Stimulated activated CD4-positive, alpha-beta T cell treated with anti-CD3 and anti-CD28 coated beads, Interleukin-1b, Interleukin-23, amount 100 ng/mL, for 24 hours (primary cell): ENCODE data around the gene TTLL11.
A peak's percentile ranks its signal among the peaks of the same experiment; 100 is the strongest.
"Not testable (repeated sequence)": the region's sequence is repeated elsewhere in the genome, so short reads cannot be mapped to it uniquely, and the experiment has no call there.

ENCODE experiments used
- DNase-seq, 4 experiments: peaks; one replicate each; pipeline ENCODE4 v3.0.0-alpha.2; 2020; ENCODE audit warnings: low read depth in 4 of 4, low spot score in 1 of 4

Gene TTLL11

DNA sequence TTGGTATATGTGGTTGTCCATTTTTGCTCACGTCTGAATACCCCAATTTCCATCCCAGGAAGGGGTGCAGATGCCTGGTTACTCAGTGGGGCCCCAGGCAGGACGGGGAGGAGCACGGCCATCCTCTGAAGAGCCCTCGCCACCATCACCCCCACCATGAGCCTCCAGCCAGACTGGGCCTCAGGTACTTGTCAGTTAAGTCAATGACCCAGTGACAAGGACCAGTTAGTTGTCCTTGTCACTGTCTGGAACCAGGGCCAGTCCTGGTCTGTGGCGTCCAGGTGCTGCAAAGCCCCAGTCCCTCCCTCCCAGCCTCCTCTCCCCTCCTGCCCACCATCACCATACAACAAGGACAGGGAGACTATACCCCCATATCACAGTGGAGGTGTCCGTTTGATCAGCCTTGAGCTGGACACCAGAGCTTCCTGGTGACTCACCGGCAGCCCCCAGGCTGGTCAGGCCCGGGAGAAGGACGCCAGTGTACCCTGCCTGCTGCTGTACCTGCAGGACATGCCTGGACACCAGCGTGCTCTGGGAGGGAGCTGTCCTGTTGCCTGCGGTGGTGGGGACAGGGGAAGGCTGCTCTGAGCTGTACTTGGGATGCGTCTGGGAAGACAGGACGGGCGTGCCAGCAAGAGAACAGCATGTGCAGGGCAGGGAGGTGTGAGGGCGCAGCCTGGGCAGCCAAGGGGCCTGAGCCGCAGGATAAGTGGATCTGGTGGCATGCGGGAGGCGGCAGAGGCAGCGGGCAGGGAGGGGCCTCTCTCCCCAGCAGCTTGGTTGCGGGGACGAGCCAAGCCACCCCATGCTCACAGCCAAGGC is 32.6 kb upstream of the TTLL11 start:
- no peak for DNase-seq

DNA sequence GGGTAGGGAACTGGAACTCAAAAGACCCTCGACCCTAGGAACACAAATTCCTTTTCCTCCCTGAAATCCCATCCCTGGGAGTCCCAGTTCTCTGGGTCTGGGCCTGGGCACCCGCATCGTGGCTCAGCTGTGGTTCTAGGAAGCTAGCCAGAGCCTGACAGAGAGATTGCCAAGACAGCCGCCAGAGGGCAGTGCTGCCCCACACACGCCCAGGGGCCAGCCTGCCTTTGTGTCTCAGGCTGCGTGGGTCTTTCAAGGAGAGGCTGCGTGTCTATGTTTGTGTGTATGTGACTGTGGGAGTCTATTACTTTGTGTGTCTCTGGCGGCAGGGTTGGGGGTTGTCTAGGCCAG is 32.0 kb upstream of the TTLL11 start:
- peak; percentile 56 to 65 (median 62) for DNase-seq

DNA sequence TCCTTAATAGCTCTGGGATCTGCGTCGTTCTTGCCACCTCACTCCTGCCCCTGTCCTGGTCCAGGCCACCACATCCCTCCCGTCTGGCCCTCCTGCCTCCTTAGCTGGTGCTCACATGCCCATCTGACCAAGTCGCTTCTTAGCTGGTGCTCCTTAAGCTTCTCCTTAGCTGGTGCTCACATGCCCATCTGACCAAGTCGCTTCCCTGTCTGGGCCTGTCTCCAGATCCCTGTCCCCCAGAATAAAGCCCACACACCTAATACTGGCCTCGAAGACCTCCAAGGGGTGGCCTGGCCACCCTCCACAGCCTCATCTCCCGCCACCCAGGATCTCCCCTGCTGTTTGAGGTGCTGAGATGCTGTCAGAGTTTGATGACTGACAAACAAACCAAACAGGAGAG is 31.4 kb upstream of the TTLL11 start:
- DNase-seq, result no peak

DNA sequence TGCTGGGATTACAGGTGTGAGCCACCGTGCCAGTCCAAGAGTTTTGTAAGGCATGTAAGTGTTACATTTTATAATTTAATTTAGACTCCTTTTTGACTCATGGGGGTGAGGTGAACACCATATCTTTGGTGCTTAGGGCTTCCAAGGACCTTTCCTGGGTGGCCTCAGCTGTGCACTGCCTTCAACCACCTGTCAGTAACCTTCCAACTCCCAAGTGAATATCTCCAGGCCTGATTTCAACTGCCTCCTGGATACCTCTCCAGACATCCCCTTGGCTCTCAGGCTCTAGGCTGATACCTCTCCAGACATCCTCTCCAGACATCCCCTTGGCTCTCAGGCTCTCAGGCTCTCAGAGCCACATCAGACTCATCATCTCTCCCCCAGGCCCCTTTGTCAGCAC is 30.9 kb upstream of the TTLL11 start:
- no peak for DNase-seq

DNA sequence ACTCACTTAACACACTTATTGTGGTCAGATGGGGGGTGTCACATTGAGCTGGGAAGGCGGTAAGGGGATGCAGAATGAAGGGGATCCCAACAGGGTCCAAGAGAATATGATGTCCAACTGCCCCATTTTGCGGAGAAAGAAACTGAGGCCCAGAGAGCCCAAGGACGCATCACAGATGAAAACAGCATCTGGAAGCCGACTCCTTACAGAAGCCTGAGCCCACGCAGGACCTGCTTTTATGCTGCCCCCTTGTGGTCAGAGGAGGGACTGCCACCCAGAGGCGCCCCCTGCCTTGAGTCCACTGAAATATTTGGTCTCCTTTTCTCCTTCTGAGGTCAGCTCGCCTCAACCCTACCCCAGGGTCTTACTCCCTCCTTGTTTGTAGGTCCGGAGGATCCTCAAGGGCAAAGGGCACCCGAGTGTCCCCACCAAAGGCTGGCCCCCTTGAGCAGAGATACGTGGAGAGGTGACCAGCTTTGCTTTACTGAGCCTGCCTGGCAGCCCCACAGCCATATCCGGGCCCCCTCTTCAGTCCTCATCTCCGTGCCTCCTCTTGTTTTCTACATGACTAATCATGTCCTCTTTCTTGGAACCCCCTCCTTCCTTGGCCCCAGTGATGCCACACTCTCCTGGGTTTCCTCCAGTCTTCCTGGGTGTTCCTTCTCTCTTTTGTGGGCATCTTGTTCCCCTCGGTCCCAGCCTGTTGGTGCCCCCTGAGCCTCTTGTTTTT is 30.0 kb upstream of the TTLL11 start:
- DNase-seq, result peak; percentile 54 to 66 (median 60)

DNA sequence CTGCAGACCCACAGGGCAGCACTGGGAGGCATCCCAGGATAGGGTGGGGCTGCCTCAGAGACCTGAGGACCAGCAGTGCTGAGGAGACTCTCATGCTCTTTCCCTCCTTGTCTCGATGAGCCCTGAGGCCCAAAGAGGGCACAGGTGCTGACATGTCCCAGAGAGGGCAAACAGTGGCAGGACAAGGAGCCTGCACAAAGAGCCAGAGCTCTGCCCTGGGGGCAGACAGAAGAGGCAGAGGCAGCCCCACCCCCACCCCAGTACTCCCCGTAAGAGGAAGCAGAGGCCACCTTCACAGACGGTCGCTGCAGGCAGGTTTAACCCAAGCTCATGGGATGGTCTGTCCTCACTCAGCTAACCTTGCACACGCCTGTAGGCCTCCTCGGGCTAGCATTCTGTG is 29.4 kb upstream of the TTLL11 start:
- no peak for DNase-seq

DNA sequence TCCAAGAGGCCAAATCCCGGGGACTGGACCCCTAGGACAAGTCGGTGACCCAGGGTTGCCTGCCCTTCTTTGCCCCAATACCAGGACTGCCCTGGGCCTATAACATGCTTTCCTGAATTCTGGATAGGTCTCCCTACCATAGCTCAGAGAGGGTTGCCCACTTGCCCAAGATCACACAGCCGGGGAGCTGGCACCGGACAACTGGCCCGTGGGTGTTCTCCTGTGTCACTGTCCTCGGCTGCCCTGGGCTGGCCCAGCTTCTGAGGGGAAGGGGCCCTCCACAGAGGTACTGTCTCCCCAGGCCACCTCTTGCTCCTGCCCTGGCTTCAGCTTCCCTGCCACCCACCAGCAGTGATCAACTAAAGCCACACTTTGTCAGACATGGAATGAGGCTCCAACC is 28.8 kb upstream of the TTLL11 start:
- DNase-seq, result no peak

DNA sequence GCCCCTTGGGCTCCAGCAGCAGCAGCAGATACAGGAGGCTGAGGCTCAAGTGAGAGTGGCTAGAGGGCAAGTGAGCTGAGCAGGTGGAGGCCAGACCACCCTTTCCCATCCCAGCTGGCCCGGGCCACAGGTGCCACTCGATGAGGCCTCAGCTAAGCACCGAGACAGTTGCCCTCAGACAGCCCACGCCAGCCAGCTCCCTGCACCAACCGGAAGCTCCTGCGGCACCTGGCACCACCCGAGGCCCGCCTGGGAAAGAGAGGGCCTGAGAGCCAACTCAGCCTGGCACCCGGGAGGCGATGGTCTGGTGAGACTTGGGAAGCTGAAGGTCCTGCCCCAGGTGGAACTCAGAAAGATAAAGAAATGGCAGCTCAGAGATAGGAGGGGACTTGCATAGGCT is 28.3 kb upstream of the TTLL11 start:
- DNase-seq, result no peak

DNA sequence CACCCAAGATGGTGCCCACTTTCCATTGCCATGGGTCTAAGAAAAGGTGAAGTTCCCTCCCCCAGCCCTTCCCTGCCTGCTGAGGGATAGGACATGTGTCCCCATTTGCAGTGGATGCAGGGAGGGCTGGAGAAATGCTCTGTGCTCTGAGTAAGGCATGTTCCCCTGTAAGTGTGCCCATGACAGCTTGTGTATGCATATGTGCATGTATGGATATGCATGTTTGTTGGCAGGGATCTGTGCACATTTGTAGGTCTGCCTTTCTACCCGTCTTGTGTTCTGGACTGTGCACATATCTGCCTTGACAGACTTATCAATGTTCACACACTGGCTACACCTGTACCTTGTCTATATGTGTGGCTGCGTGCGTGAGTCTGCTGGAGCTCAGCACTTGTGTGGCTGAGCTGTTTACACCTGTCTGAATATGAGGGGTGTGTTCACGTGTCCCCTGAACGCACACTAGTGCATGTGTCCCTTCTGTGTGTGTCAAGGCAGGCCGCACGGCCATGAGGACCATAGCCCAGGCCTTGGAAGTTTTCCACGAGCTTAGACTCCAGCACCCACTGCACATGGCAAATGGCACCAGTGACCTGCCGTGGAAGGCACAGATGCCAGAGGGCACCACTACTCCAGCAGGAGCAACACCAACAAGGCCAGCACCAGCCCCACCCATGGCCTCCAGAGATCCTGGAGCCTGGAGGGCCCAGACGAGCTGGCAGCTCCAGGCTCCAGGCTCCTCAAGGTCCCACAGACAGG is 27.4 kb upstream of the TTLL11 start:
- no peak for DNase-seq

DNA sequence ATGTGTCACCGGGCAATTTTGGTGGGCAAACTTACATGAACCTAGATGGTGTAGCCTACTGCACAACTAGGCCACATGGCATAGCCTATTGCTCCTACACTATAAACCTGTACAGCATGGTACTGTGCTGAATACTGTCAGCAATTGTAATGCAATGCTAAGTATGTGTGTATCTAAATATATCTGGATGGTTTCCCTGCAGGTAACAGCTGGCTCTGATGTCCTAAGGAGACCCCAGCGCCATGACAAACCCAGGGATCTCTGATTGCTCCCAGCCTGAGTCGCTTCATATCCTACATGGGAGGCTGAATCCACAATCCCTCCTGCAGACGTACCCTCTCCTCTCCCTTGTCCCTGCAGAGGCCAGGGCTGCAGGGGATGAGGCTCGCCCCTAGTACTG is 26.6 kb upstream of the TTLL11 start:
- DNase-seq, result no peak

DNA sequence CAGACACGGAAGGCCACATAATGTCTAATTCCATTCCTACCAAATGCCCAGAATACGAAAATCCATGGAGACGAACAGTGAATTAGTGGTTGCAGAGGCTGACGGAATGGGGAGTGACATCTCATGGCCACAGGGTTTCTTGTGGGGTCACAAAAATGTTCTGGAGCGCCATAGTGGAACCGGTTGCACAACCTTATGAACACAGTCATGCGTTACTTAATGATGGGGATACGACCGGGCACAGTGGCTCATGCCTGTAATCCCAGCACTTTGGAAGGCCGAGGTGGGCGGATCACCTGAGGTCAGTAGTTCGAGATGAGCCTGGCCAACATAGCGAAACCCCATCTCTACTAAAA is 26.0 kb upstream of the TTLL11 start:
- DNase-seq, result no peak

DNA sequence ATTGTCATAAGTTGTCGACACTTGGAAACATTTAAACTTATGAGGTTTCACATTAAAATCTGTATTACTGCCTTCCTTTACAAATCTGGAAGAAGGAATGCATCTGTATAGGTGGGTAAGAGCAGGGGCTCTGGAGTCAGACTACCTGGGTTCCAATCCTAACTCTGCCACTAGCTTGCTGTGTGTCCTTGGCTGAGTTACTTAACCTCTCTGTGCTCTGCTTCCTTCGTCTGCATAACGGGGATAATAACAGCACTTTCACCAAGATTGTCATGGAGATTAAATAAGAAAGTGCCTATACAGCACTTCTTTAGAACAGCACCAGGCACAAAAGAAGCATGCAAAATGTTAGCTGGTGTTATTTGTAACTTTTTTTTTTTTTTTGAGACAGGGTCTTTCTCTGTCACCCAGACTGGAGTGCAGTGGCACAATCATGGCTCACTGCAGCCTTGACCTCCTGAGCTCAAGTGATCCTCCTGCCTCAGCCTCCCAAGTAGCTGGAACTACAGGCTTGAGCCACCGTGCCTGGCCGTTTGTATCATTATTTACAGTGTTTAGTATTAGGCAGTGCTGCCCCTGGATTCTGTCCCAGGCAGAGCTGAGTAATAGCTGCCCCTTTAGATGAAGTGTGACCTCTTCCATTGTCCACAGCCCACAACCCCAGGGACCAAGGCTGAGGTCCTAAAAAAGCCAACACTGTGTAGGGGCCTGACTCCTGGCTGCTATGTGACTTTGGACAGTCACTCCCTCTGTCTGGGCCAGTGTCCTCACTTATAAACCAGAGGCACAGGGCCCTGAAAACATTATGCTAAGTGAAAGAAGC is 25.4 kb upstream of the TTLL11 start:
- DNase-seq, result no peak

DNA sequence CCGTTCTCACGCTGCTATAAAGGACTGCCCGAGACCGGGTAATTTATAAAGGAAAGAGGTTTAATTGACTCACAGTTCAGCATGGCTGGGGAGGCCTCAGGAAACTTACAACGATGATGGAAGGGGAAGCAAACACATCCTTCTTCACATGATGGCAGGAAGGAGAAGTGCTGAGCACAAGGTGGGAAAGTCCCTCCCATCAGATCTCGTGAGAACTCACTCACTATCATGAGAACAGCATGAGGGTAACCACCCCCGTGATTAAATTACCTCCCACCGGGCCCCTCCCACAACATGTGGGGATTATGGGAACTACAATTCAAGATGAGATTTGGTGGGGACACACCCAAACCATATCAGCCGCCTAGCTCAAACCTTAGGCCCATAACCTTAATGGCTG is 24.1 kb upstream of the TTLL11 start:
- DNase-seq, result not testable (repeated sequence)

DNA sequence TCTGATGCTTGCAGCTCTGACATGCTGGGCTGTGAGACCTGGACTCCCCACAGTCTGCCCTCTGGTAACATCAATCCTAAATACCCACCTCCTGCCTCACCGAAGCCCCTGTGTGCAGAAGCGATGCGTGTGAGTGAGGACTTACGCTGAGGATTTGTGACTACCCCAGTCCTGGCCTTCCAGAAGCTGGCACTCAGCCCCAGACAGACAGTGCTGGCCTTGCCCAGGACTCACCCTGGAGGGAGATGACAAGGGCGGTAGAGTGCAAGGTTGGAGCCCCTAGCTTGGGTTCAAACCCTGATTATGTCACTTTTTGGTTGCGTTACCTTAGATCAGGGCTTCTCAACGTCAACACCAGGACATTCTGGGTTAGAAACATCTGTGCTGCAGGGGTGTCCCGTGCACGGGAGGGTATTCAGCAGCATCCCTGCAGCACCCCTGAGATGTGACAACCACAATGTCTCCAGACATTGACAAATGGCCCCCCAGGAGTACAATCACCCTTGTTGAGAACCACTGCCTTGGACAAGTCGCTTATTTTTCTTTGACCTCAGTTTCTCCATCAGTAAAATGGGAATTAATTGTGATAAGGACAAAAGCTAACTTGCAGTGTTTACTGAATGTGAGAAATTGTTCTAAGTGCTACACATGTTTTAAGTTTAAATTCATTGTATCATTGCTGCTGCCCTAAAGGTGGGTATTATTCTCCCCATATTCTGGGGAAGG is 23.5 kb upstream of the TTLL11 start:
- no peak for DNase-seq

DNA sequence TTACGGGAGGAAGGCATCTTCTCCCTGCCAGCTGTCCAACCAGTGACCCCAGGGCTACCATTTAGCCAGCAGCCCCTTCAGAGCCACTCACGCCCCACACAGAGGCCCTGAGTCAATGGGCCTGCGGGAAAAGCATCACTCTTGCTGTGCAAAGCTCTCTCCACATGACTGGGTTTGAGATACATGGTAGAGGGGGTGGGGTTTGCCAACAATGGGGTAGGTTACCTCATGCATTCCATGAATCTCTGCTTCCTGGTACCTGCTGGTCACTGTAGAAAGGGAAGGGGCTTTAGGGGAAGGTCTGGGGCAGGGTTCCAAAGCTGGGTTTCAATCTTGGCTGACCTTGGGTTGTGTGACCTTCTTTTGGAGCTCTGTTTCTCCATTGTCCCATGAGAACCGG is 22.9 kb upstream of the TTLL11 start:
- DNase-seq, result no peak

DNA sequence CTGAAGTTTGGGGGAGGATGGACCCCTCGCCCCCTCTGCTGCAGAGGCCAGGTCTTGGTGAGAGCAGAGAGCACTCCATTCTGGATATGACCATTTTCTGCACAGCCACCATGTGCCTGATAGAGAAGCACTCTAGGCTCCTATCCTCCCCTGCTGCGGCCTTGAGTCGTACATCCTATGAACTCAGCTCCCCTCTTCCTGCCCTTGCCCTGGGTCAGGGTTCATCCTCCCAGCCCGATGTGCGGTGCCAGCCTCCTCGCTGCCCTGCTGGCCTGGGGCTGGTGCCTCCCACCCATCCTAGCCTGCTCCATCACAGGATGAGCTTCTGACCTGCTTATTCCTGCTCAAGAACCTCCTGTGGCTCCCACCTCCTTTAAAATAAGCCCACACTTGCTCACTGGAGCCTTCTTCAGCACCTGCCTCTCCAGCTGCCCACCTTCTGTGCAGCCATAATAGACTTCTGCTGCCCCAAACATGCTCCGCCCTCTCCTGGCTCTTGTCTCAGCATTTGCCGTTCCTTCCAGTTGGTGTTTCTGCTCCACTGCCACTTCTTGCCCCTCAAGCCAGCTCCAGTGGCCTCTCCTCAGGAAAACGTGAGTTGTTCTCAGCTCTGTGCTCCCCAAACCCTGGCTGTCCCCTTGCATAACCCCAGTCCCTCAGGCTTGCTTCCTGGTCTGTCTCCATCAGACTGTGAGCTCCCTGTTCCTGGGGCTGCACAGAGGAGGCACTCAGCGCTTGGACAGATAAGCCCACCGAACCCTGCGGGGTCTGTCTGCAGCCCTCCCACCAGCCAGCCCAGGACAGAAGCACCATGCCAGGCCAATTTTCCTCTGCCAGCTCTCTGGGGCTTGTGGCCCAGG is 22.3 kb upstream of the TTLL11 start:
- no peak for DNase-seq

DNA sequence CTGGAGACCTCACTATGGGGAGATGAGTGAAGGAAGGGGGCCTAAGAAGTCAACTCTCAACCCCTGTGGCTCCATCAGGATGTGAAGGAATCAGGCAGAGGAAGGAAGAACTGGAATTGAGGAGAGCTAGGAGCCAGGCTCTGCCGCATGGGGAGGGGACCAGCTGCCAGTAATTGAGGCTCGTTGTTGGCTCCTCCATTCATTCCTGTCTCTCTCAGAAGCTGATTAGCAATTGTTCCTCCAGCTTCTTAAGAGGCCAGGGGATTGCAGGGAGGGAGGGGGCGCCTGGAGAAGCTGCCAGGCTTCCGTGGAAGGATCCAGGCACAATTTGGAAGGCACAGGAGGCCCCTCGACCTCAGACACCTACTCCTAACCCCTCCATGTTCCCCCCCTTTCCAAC is 20.5 kb upstream of the TTLL11 start:
- no peak for DNase-seq

DNA sequence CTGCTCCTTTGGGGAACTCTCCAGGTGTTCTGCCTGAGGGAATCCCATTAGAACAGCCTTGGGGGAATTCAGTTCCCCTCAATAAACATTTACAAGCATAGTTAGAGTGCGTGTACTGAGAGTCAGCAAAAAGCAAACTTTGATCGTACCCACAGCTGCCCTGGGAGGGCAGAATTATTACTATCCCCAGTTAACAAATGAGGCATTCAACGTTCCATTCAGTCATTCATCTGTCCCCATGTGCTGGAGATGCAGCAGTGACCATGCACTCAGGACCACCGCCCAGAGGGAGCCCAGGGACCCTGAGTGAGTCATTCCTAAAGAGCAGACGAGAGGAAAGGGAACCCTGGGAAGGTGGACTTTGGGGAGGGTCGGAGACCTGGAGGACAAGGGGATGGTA is 19.1 kb upstream of the TTLL11 start:
- DNase-seq, result no peak

DNA sequence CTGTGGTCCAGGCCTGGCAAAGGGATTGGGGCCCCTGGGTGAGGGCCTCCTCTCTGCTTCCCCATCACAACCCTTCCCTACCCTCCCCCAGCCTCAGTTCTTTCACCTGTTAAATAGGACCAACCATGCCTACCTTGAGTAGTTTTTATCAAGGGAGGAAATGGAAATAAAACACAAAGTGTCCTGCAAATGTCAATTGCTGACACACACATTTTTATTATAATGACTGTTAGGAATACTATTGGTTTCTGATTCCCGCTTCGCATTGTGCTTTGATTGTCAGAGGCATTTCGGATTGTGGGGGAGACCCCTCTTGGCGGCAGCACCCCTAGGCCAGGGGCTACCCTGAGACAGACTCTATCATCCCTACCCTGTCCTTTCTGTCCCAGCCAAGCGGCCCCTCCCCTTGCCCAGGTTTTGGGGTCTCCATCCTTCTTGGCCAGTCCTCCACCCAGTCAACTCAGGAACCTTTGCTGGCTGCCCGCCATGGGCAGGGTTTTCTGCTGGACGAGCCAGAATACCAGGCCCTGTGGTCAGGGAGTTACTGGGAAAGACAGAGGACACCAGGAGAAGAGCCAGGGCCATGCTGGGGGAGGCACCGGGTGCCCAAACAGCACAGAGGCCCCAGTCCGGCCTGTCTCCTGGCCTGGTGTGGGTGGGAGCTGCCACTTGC is 18.4 kb upstream of the TTLL11 start:
- no peak for DNase-seq
